Nephron (organoid): ENCODE results near the gene CAPZA3.

Experiments used
- H3K27ac Mint-ChIP-seq, 3 experiments: 2 replicates each; pipeline ENCODE4 v1.8.0; 2020; ENCODE audit warnings: mixed read lengths in 3 of 3, mild to moderate bottlenecking in 2 of 3, moderate library complexity in 1 of 3
- H3K27me3 Mint-ChIP-seq: 2 replicates; pipeline ENCODE4 v1.8.0; 2021; ENCODE audit warnings: low read depth, mild to moderate bottlenecking, moderate library complexity, mixed read lengths
- H3K36me3 Mint-ChIP-seq: 2 replicates; pipeline ENCODE4 v1.8.0; 2020; ENCODE audit warnings: low read depth, mixed read lengths
- H3K4me1 Mint-ChIP-seq: 2 replicates; pipeline ENCODE4 v1.8.0; 2020; ENCODE audit warnings: mixed read lengths
- H3K4me3 Mint-ChIP-seq, 3 experiments: 2 replicates each; pipeline ENCODE4 v1.8.0; 2020; ENCODE audit warnings: mild to moderate bottlenecking in 3 of 3, mixed read lengths in 3 of 3, moderate library complexity in 2 of 3
- H3K9me3 Mint-ChIP-seq: 2 replicates; pipeline ENCODE4 v1.8.0; 2020; ENCODE audit warnings: mixed read lengths
- CTCF ChIP-seq, 3 experiments: fragments of 200-600 bp; sonication (generic); IDR thresholded peaks; one replicate each; pipeline ENCODE4 v1.5.0; 2021; ENCODE audit warnings: antibody characterized with exemption in 3 of 3; ENCODE audit not compliant: unreplicated experiment in 3 of 3

CAPZA3 gene

GRCh38 chr12:18720690-18721089 lies 17.2 kb upstream of the CAPZA3 start:
- no peaks in the 10 kb centered on the region for H3K36me3 Mint-ChIP-seq
- no peak overlapping the region for H3K4me3 Mint-ChIP-seq
- no peak overlapping the region for H3K27ac Mint-ChIP-seq
- H3K4me1 Mint-ChIP-seq: no peaks in the 10 kb centered on the region
- peaks cover 3% of the 10 kb centered on the region for H3K9me3 Mint-ChIP-seq
- no peaks in the 10 kb centered on the region for H3K27me3 Mint-ChIP-seq
- TF ChIP-seq CTCF (IDR thresholded peaks at IDR 0.05; ENCODE audit: unreplicated experiment in 3 of 3): no peak

GRCh38 chr12:18721452-18721851 lies 16.5 kb upstream of the CAPZA3 start:
- H3K36me3 Mint-ChIP-seq: no peaks in the 10 kb centered on the region

GRCh38 chr12:18723752-18724151 lies 14.2 kb upstream of the CAPZA3 start:
- Mint-ChIP-seq H3K27me3 (no peaks in the 10 kb centered on the region), H3K4me1 (no peaks in the 10 kb centered on the region), H3K27ac (no peak overlapping the region), H3K9me3 (peaks cover 3% of the 10 kb centered on the region), H3K4me3 (no peak overlapping the region), H3K36me3 (no peaks in the 10 kb centered on the region)
- TF ChIP-seq CTCF (IDR thresholded peaks at IDR 0.05; ENCODE audit: unreplicated experiment in 3 of 3): no peak

More at GRCh38 chr12:18721452-18721851, 16.5 kb upstream of the CAPZA3 start:
- no peaks in the 10 kb centered on the region for H3K27me3 Mint-ChIP-seq
- no peak overlapping the region for H3K27ac Mint-ChIP-seq
- H3K9me3 Mint-ChIP-seq: peaks cover 3% of the 10 kb centered on the region
- no peak overlapping the region for H3K4me3 Mint-ChIP-seq
- TF ChIP-seq CTCF (IDR thresholded peaks at IDR 0.05; ENCODE audit: unreplicated experiment in 3 of 3): no peak
- no peaks in the 10 kb centered on the region for H3K4me1 Mint-ChIP-seq

GRCh38 chr12:18731156-18731555 lies 6.8 kb upstream of the CAPZA3 start:
- no peak overlapping the region for H3K27ac Mint-ChIP-seq
- no peak for TF ChIP-seq CTCF (IDR thresholded peaks at IDR 0.05; ENCODE audit: unreplicated experiment in 3 of 3)

GRCh38 chr12:18747895-18748294 lies 10.0 kb downstream of the CAPZA3 start:
- Mint-ChIP-seq H3K4me3 (no peak overlapping the region), H3K9me3 (peaks cover 2% of the 10 kb centered on the region), H3K27ac (no peak overlapping the region), H3K27me3 (no peaks in the 10 kb centered on the region), H3K36me3 (no peaks in the 10 kb centered on the region), H3K4me1 (peaks cover 10% of the 10 kb centered on the region)
- no peak for TF ChIP-seq CTCF (IDR thresholded peaks at IDR 0.05; ENCODE audit: unreplicated experiment in 3 of 3)

More at GRCh38 chr12:18731156-18731555, 6.8 kb upstream of the CAPZA3 start:
- H3K9me3 Mint-ChIP-seq: peaks cover 11% of the 10 kb centered on the region
- H3K27me3 Mint-ChIP-seq: no peaks in the 10 kb centered on the region
- peaks cover 5% of the 10 kb centered on the region for H3K36me3 Mint-ChIP-seq
- H3K4me3 Mint-ChIP-seq: no peak overlapping the region
- no peaks in the 10 kb centered on the region for H3K4me1 Mint-ChIP-seq

- H3K9me3 Mint-ChIP-seq: peaks cover 2% of the 10 kb centered on the region
- no peaks in the 10 kb centered on the region for H3K36me3 Mint-ChIP-seq
- no peak for TF ChIP-seq CTCF (IDR thresholded peaks at IDR 0.05; ENCODE audit: unreplicated experiment in 3 of 3)
- no peak overlapping the region for H3K4me3 Mint-ChIP-seq
- no peak overlapping the region for H3K27ac Mint-ChIP-seq
- H3K27me3 Mint-ChIP-seq: no peaks in the 10 kb centered on the region
- peaks cover 25% of the 10 kb centered on the region for H3K4me1 Mint-ChIP-seq
These were observed 11.6 kb downstream of the CAPZA3 start for GRCh38 chr12:18749386-18749957.
